LHCN-M2 (cell line): Measurements from ENCODE around the gene ST8SIA1. TPM values are rescaled to one million over a fixed set of nuclear protein-coding genes. Genes with fewer than 3 reads are reported as not detected.

Source experiments
- DNase-seq: peaks from one replicate; pipeline ENCODE4 v3.0.0-alpha.2; 2012; ENCODE audit warnings: low read depth
- total RNA-seq: library from RNA; depleted of rRNA; stranded (reverse); fragments of >200 nt; gene quantifications from 2 replicates; pipeline ENCODE4 v1.2.3, GENCODE V29; 2014

Gene ST8SIA1
- total RNA-seq, 1 experiment from 2014 or later: 0.86 TPM

DNA sequence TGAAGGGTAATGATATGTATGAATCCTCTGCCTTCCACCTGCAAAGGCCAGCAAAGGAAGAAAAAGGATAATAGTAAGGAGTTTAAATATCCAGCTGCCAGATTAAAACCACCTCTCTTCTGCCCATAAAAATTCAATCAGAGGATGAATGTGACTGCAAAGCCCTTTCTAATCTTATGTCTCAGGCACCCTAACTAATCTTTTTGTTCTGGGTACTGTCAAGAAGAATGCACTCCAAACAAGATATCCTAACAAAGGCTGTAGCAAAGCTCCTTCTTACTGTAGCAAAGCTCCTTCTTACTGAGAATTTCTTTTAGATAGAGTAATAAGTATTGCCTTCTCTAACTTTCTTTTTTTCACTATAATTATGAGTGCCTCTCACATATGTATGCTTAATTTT is 91.8 kb downstream of the ST8SIA1 start:
- DNase-seq: no peak

DNA sequence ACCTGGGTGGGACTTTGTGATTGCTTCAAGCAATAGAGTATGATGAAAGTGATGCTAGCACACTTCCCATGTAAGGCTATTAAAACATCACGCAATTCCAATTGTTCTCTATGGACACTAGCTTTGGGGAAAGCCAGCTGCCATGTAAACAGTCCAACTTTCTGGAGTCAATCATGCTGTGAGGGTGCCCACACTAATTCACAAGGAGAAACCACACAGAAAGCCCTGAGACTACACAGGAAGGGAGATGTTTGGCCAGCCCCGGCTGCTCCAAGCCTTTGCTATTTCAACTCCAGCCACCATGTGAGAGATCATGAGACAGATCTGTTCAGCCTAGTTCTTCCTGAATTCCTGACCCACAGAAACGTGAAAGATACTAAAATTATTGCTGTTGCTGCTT is 96.3 kb downstream of the ST8SIA1 start:
- DNase-seq: no peak

DNA sequence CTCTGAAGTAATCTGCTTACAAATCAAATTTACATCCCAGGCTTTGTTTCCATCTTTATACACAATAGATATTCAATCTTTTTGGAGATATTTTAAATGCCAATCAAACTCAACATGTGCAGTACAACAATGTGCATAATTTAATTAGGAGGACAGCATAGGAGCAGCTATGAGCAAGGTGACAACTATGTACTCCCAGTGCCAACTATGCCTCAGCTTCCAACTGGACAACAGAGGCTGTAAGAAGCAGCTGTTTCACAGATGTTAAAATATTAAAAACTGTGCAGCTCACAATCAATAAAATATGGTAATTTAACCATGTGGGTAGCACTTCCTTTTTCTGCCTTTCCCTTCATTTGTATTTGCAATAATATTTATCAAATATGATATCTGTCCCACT is 99.9 kb downstream of the ST8SIA1 start:
- peak; percentile 74 for DNase-seq

DNA sequence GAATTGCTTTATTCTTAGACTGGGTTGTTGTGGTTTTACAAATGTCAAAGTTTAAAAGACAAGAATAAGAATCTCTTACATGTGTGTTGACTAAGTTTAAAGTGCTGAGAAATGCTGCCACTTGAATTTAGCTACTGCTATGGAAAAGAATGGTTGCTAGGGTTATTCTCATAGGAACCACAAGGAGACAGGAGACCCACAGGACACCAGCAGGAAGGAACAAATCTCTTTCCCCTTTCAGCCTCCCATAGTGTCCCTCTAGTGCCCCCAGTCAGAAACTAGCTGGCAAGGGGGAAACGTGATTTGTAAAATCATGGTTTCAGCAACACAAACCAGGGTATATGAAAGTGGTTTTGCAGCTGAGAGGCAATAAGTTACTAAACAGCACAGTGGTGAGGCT is 102.7 kb downstream of the ST8SIA1 start:
- DNase-seq: no peak

DNA sequence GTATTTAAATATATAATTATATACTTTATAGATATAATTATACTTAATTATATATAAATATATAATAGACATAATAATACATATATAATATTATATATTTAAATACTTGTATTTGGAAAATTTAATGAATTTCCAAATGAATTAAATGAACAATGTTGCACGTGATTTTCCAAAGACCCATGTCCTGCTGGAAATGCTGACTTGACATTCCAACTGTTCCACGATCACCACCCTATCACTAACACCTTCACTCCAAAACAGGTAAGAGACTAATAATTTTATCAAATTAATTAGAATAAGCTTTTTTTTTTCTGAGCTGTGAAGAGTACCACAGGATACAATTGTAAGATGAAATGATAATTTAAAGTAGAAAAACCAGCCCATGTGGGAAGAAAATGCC is 103.4 kb downstream of the ST8SIA1 start:
- DNase-seq: no peak

DNA sequence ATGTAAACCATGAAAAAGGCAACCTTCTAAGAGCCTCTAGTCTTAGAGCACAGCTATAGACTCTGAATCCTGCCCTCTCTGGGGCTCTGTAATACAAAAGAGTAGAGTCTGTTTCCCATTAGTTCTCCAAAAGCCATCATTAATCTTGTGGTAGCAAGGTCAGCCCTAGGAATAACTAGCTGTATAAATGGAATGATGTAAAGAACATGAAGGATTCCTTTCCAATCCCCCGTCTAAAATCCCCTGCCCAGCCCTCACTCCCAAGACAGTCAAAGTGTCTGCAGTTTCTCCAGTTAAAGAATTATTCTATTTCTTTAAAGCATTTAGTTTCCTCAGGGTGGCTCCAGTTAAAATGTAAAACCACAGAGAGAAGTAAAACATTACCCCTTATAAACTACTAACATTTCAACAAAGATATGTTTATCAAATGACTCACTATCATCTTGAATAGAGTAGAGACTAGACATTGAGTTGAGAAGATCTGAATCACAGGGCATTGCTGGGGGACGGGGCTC is 104.2 kb downstream of the ST8SIA1 start:
- peak; percentile 60 for DNase-seq

DNA sequence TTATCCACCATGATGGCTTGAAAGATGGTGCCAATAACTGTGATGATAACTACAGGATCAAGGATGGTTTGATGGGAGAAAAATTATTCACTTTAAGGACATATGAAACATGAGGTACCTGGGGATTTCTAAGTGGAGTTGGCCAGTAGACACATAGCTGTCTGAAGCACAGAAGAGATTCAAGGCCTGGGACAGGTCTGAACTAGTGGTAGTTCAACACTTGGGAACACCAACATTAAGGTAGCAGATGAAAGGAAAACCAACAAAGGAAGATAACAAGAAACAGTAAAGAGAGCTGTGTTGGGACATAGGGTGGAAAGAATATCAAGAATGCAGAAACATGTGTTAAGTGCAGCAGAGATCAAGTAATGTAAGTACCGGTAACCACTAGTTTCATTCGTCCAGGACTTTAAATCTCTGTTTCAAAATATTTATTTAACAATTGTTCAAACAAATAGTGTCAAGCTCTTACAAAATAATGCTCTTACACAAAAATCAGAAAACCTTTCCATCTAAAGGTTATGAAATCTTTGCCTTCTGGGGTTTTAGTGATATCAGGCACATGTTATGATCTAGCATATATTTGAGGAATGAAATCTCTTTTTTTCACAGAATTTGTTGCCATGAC is 104.7 kb downstream of the ST8SIA1 start:
- DNase-seq: no peak

DNA sequence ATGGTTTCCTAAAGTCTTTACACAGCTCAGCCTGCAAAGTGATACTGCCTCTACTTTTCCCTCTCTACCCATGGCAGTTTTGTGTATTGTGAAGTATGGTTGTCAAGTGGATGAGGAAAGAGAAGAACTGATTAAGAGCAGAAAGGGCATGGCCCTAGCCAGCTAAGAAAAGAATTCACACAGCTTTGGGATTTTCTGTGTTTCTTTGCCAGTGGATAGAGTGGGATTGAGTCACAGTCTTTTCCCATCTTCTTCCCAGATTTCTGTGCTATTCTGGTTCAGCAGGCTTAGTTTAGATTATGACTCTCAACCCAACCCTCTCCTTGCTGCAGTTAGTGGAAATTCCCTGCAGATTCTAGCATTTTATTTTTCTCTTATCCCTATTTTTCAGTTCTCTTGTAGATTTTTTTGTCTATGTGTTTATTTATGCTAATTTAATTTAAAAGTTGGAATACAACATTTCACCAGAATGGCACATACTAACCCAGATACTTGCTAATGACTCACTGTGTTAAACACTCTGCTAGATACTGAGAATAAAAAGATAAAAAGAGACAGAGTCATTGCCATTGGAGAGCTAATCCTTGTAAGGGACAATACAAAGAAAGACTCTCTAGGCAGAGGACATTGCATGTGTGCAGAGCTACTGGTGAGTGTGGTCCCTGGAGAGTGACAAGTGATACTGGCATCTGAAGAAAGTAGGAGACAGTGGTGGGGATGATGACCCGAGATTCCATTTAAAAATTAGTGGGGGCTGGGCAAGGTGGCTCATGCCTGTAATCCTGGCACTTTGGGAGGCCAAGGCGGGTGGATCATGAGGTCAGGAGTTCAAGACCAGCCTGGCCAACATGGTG is 106.3 kb downstream of the ST8SIA1 start:
- peak; percentile 47 for DNase-seq

DNA sequence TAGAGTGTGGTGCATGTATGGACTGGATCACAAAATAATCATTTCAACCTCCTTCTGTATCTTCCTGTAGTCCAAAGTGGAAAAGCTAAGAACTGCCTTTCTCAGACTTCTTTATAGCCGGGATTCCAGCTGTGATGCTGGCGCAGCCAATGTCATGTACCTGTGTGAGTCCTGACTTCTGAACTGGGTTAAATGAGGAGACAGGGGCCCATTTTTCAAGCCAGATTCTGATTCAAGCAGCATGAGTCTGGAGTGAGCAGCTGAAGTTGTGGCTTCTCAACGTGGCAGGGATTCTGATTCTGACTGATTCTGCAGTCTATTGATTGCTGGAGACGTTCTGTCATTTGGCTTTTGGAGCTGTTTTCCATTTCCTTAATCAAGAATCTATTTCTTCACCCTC is 111.2 kb downstream of the ST8SIA1 start:
- no peak for DNase-seq

DNA sequence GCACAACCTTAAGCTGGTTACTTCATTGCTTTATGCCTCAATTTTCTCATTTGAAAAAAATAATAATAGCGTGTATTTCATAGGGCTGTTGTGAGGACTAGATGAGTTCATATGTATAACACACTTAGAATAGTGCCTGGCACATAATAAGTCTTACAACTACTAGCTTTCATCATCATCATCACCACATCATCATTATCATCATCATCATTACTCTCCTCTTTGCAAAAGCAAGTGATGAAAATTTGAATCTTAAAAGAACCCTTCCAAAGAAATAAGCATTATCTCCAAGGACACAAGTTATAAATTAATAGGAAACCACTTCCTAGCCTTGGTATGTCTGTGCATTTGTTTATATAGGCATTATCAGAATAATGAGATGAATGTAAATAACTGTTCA is 117.0 kb downstream of the ST8SIA1 start:
- no peak for DNase-seq

DNA sequence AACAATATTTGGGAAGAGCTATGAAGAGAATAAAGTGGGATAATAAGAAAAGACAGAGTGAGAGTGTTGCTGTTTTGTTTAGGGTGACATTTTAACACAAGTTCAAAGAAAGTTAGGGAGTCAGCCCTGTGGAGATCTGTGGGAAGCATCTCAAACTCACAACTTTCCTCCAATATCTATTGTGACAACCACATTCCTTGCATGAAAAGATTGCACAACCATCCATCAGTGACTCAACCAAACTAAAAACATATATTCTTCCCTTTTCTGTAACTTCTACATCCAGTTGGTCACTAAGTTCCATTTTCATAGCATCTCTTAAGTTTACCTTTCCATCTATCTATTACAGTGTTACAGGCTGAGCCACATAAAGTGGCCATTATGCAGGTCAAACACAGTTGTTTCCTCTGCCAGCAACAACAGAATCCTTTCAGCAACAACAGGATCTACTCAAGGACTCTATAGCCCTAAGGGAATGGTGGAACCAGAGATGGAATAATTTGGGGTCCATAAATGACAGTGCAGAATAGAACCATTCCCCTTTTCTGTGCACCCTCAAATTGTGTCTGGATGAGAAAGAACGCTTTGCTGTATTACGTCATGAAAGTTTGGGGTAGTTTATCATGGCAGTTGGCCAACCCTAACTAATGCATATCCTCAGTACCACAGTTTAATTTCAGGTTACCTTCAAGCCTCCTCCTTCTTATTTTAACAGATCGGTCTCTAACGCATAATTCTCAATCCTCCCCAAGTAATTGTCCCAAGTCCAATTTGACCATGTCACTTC is 118.8 kb downstream of the ST8SIA1 start:
- peak; percentile 25 for DNase-seq

DNA sequence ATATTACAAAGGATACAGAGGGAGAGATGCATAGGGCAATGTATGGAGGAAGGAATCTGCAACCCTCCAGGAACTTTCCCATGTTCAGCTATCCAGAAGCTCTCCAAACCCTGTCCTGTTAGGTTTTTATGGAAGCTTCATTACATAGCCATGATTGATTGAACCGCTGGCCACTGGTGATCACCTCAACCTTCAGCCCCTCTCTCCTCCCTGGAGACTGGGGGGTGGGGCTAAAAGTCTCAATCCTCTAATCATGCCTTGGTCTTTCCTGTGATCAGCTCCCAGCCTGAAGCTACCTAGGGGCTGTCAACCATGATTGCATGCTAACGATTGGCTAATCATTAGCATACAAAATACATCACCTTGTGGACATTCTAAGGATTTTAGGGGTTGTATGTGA is 123.4 kb downstream of the ST8SIA1 start:
- DNase-seq: no peak

DNA sequence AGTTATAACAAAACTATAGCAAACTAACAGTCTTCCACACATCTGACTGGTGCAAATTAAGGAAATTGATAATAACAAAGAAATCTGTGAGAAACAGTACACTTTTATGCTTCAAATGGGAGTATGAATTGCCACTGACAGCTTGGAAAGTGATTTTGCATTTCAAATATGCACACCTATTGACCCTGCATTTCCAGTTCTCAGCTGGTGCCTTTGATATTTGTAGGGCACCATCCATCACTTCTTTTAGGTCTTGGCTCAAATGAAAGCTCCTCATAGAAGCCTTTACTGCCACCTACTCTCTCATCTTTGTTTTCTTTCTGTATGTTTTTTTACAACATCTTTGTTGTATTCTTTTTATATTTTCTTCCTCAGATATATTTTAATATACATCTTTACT is 125.1 kb downstream of the ST8SIA1 start:
- DNase-seq: no peak

DNA sequence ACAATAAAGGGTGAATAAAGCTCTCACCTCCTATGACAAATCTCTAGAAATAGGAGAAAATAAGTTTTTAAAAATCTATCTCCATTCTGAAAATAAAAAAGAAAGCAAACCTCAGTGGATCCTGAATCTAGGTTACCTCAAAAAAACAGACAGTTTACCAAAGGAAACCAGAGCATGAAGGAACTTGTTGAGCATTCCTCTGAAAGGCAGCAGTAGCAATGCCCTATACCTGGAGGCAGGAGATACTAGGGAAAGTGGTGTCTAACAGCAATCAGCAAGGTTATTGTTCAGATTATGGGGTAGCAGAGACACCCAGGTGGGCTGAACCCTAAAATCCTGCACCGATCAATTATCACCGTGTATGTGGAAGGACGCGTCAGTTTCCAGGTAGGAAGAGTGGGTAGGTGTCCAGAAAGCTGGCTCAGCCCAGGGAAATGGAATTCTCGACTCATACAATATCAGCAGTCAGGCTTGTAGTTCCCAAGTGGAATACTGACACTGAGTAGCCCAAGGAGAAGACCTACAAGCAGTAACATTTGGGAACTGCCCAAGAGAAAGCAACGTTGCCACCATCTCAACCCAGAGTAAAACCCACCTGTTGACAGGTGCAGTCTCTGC is 128.3 kb downstream of the ST8SIA1 start:
- no peak for DNase-seq

DNA sequence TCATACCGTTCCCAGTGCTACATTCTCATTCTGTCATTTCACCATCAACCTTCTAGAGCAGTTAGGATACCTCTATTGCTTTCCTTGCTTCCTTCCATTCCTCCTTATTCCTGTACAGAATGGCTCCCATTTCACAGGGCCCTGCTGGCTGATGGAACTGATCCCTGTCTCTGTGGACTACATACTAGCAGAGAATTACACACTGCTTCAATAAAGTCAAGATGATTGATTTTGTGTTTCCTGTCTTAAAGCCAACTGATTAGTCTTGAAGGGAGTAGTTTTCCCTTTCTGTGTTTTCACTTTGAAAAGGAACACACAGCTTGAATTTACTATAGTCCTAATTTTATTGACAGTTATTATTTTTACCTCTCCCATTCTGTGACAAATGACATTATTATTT is 130.1 kb downstream of the ST8SIA1 start:
- DNase-seq: no peak

DNA sequence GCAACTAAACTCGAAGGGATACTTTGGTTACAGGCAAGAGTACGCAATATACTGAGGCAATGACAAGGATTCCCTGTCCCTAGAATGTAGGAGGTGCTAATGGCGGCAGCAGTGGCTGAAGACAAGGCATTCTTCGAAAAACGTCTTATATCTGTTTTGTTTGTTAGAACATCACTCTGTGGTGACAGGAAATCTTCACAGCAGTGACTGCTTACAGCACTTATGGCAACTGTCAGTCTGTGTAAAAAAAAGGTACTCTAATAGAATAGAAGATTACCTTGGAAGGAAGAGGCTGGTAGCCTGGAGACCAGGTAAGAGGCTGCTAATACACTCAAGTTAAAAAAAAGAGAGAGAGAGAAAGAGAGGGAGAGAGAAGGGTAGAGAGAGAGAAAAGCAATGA is 131.7 kb downstream of the ST8SIA1 start:
- DNase-seq: no peak

DNA sequence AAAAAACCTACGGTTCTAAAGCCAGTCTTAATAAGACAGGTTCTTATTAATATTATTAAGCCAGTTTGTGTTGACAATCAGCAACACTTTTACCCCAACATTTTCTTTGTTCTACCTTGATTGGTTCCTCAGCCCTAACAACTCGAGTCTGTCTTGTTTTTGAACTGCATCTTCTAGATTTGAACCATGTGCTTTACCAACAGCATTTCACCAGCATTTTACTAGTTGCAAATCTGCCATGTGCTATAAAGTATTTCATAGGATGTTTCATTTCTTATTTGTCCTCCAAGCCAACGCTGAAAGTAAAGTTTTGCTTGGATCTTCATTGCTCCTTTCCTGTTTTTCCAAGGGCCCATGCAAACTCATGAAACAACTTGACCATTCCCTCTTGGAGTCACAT is 133.4 kb downstream of the ST8SIA1 start:
- no peak for DNase-seq

DNA sequence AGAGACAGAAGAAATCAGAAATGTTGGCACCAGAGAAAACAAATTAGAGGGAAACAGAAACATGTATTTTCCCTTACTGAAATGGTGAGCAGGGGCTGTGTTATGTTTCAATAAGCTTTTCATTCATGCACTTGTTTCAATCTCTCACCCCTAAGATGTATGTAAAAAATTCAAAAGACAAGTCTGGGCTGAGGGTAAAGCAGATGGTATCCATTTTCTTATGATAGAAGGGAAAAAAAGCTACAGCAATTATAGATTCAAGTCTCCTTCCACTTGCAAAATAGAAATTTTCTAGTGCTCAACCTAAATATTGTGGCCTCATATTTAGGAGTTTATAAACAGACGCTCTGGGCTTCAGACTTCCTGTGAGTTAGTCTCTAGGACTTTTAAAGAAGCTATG is 138.3 kb downstream of the ST8SIA1 start:
- no peak for DNase-seq

DNA sequence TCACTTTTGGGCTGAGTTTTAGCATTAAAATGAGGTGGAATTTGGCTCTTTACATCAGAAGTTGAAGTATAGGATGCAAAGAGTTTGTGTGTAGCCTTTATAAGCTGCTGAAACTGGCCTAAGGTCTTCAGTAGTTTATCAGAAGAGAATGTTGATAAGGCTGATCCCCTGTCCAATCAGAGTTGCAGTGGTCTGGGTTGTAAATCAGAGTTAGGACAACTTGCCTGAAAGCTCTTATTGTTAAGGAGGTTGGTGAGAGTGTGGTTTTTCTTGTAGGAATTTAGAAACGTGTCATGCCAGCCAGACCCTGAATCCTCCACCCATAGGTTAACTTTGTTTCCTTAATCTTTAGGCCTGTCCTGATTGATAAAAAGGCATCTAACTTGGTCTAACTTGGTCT is 143.5 kb downstream of the ST8SIA1 start:
- no peak for DNase-seq

DNA sequence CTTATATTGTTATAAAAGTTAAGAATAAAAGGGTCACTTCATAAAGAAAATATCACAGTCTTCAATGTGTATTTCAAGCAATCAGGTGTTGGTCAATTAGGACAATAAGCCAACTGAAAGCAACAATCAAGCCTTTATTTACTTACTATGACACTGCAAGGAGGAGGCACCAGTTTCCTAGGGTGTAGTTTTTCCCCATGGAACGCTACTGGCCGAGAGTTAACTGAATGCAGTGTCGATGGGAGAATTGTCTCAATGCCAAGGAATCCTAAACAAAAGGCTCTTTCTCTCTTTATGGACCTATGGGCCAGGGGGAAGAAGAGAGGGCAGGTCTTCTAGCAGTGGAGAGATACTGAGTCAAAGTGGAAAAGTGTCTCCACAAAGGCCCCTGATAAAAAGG is 146.1 kb downstream of the ST8SIA1 start:
- DNase-seq: no peak

DNA sequence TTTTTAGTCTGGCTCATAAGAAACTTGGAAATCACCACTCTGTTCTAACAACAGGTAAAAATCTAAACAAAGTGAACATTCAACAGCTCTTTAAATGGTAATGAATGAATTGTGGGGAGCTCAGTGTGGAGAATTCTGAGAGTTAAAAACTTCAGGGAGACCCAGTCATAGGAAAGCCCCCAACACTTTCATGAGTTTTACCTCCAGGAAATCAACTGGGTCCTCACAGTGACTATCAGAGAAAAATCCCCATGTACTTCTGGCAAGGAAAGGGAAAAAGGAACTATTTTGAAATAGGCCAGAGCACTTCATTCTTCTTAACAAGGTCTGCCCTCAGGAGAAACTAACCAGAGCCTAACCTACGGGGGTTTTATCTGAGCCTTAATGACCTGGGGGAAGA is 153.8 kb downstream of the ST8SIA1 start:
- no peak for DNase-seq

DNA sequence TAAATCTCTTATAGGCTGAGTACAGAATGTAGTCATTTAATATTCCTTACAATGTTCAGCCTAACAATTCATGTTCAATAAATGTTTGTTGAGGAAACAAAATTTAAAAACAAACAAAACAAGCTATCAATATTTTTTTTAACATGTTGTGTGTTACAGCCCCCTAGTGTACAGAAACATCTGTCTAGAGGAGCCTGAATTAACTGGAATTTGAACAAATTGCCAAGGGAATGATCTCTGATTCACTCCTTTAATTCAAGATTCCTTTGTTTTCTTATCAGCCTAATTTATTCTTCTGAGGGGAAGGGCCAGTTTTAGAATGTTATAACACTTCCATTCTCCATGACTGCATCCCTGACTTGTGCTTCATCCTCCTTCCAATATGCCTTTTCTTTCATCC is 161.3 kb downstream of the ST8SIA1 start:
- no peak for DNase-seq
